GM19438 (cell line): ENCODE results near the gene MTERF4.

Experiments
- ATAC-seq: cut with Tn5 transposase; IDR thresholded peaks from one replicate; pipeline ENCODE4 v1.9.1; 2021; ENCODE audit warnings: low read depth; ENCODE audit not compliant: unreplicated experiment

The MTERF4 gene

DNA sequence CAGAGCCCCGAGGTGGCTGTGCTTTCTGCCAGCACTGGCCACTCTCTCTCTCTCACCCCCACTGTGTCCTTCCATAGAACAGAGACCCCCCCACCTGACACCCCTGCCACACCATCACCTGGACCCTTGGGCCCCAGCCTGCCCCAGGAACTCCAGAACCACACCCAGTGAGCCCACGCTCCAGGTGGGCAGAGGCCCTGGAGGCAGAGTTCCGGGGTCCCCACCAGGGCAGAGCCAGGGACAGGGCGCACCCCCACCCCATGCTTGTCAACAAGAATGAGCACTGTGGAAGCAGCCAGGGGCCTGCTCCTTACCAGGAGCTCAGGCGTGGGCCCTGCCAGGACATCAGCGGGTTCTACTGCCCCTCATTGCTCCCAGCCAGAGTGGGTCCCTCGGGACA lies 32.6 kb upstream of the MTERF4 start:
- ATAC-seq, result no peak

DNA sequence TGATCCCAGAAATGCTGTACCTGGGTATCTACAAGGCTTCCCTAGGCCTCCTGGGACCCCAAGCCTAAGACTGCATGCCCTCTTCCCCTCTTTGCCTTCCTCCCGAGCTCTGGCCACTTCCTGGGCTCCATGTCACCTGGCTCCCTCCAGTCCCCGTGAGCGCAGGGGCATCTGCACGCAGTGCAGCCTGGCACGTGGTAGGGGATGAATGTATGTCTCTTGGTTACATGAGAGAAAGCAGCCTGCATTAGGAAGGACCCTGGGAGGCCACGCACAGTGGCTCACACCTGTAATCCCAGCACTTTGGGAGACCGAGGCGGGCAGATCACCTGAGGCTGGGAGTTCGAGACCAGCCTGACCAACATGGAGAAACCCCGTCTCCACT lies 31.3 kb upstream of the MTERF4 start:
- ATAC-seq, result no peak

DNA sequence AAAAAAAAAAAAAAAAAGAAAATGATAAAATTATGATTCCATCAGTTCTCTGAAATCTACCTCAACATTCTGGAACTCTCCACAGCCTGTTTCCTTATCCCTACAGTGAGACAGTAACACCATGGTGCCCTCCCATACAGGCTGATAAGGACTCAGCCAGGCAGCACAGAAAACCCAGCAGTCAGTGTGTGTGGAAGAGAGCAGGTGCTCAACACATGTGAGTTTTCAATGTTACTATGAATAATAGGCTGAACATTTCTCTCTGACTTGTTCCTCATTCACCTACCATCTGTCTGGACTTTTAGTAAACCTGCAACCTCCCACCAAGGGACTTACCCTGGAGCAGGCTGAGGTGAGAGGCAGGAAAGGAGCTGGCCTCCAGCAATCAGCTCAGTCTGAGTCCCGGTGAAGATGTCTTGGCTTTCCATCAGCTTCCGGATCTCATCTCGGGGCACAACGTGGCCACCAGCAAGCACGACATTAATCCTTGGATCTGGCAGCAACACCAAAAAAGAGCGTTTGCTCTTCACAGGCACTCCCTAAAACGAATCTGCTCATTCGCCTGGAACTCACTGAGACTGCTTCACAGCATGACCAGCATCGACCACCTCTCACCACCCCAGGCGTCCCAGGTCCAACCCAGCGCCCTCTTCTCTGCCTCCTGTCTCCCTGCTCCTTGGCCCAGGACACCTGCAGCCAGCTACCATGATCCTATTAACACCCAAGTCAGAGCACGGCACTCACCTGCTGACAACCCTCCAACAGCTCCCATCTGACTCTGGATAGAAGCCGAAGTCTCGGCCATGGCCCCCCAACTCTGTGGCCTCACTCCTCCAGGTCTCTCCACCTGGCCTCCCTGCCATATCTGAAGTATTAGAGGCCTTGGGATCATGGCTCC lies 30.7 kb upstream of the MTERF4 start:
- ATAC-seq, result no peak

DNA sequence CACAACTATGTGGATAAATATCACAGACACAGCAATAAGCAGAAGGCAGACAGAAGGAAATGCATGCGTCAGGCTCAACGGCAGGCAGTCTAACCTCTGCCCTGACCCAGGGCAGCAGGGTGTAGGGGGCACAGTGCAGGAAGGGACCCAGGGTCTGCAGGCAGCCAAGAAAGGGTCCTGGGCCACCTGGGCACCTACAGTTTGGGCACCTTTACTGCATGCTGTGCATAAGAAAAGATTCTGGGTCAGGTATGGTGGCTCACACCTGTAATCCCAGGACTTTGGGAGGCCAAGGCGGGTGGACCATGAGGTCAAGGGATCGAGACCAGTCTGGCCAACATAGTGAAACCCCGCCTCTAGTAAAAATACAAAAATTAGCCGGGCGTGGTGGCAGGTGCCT lies 29.4 kb upstream of the MTERF4 start:
- ATAC-seq, result no peak

DNA sequence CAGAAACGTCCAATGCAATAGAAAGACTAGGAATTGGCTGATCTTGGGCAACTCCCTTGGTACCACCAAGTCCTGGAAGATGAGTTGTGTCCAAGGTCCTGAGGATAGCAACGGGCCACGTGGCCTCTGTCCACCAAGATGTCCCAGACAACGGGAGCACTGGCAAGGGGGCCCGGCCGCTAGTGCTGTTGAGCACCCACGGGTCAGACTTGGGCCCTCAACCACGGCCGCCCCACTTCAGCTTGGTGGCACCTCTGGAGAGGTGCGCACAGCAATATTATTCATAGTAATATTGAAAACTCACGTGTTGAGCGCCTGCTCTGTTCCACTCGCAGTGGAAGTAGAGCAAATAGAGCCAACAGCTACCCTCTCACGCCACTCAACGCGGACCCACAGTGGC lies 28.2 kb upstream of the MTERF4 start:
- ATAC-seq, result no peak

DNA sequence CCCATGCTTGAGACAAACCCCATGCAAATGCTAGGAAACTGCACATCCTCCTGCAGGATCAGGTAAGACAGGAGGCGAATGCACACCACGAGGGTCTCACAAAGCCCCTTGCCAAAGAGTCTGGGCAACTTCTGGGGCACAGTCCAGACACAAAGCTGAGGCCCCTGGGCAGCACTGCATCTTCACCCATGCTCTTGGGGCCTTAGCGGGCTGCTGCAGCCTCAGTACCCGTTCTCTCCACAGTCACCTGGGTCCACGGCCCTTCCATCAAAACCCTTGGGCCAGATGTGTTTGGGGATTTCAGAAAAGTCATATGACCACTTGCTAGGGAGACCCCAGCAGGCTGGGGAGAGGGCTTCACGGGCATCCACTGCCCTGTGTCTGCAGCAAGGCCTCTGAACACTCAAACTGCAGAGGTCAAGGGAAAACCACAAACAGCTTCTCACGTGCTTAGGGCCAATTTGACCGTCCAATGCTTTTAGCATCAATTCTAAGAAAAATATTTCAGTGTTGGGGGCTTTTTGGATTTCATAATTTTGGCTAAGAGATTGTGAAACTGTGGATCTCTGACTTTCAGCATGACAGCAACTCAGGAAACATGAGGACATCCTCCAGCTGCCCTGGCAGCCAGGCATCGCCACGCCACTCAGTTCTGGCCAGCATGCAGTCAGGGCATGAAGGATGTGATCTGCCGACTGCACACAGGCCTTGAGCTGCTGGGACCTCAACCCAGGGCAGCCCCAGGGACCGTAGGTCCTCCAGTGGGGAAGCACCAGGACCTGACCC lies 27.2 kb upstream of the MTERF4 start:
- no peak for ATAC-seq

DNA sequence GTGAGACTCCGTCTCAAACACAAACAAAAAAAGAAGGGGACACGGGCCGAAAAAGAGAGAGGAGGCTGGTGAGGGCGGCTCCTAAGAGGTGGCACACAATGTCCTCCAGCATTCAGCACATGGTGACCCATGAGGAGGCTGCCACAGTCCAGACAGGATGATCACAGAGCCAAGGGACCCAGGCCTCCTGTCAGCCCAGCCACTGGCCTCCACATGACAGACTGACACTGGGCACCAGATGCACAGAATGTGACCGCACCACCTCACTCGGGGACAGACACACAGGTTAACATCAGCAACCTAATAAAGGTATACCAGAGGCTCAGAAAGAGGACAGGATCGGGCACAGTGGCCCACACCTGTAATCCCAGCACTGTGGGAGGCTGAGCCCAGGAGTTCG lies 26.2 kb upstream of the MTERF4 start:
- ATAC-seq, result no peak

DNA sequence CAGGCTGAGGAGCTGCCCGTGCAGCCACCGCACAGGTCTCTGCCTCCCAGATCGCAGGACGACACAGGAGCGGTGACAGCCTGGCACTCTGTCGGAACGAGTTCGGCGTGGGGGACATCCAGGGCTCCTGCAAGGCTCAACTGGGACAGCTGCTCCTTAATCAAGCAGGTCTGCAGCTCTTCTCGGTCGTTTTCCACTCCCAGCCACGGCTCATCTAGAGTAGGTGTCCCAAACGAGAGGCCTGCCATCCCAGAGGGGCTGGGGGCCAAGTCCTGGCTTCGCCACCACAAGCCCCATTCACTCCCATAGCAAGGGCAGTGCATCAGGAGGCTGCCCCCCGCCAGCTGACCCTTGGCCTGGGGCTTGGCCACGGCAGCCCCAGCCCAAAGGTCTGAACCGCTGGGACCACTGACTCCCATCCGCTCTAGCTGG lies 24.7 kb upstream of the MTERF4 start:
- no peak for ATAC-seq

DNA sequence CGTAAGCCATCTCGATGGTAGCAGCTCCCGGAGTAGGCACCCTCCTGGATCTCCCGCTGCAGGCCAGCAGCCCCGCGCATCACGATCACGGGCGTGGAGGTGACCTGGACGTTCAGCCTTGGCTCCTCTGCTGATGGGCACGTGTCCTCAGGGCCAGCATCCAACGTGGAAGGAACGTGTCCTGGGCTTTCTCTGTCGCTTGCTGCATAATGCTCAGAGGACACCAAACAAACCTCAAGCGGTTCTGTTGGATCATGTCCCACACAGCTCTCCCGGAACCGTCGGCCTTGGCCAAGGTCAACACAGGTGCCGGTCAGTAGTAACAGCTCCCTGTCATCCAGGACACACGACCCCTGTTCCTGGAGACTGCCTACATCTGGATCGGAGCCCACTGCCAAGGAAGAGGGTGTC lies 24.1 kb upstream of the MTERF4 start:
- no peak for ATAC-seq

DNA sequence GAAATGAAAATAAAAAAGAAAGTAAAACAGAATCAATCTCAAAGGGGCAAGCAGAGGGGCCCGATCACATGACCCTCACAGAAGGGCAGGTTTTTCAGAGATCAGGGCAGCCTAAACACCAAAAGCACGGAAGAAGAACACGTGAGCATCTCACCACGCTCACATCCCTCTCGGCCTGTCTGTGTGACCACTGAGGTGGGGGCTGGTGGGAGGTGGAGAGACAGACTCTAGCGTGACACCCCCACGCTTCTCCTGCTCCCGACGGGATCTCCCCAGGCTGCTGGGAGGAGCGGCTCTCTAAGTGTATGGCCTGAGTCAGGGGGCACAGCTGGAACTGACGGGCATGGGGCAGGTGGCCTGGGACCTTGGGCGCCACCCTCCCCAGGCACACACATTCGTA lies 23.5 kb upstream of the MTERF4 start:
- ATAC-seq, result no peak

DNA sequence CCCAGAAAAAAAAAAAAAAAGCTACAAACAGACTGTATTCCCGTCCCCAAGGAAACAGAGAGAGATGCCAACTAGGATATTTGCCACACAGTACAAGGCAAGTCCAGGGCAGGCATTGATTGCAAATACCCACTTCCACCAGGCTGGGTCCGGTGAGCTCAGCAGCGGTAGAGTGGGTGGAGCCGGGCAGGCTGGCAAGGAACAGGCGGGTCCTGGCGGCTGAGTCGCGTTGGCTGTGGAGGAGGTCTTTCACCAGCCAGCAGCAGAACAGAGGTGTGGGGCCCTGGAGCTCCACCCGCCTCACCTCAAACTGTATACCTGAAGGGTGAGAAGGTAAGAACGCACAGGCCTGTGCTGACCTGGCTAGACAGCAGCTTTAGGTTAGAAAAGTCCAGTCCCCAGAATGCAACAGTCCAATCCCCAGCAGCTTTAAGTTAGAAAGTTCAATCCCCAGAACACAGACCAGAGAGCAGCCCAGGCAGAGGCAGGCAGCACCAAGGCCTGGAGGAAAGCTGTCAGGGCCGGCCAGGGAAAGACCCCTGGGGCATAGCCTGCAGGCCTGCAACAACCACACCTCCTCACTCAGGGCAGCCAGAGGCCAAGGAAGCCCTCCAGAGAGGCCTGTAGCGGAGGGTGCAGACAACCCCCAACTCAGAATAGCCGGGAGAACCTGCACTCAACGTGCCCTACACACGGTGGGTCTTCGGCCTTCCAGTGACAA lies 21.9 kb upstream of the MTERF4 start:
- no peak for ATAC-seq

DNA sequence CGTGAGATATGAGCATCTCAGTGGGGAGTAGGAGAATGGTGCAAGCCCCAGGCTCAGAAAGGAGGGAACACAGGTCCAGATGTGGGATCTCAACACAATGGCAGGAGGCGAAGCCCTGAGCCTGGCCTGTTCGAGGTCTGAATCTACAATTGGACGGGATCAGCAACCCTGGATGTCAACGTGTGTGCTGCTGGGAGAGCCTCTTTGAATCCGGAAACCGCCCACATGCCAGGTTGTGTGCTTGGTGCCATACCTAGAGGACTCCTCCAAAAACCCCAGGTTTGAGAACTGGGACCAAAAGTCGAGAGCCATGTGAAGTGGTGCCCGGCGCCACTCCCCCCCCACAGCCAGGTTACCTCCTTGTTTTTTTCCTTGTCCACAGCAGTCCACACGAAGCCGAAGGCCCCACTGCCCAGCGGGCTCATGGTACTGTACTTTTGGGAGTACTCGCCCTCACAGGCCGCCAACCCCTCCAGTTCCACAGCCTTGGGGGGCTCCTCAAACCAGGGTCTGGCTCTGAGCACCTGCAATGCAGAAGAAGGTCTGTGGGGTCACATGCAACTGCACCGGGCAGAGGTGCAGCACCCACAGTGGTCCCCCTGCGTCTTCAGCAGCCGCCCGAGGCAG lies 20.4 kb upstream of the MTERF4 start:
- ATAC-seq, result no peak

DNA sequence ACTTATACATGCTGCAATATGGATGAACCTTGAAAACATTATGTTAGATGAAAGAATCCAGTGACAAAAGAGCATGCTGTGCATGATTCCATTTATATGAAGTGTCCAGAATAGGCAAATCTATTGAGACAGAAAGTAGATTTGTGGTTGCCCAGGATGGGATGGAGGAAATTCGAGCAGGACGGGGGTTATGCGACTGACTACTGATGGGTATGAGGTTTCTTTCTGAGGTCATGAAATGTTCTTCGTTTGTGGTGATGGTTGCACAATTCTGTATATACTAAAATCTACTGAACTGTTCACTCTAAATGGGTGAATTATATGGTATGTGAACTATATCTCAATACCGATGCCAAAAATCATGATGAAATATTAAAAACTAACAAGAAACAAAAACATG lies 18.9 kb upstream of the MTERF4 start:
- no peak for ATAC-seq

DNA sequence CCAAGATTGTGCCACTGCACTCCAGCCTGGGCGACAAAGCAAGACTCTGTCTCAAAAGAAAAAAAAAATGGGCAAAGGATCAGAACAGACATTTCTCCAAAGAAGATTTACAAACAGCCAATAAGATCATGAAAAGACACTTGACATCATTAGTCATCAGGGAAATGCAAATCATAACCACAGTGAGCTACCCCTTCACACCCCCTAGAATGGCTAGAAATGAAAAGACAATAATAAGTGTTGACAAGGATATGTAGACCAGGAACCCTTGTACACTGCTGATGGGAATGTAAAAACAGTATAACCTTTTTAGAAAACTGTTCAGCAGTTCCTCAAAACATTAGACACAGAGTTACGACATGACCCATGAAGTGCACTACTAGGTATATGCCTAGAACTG lies 18.4 kb upstream of the MTERF4 start:
- no peak for ATAC-seq

DNA sequence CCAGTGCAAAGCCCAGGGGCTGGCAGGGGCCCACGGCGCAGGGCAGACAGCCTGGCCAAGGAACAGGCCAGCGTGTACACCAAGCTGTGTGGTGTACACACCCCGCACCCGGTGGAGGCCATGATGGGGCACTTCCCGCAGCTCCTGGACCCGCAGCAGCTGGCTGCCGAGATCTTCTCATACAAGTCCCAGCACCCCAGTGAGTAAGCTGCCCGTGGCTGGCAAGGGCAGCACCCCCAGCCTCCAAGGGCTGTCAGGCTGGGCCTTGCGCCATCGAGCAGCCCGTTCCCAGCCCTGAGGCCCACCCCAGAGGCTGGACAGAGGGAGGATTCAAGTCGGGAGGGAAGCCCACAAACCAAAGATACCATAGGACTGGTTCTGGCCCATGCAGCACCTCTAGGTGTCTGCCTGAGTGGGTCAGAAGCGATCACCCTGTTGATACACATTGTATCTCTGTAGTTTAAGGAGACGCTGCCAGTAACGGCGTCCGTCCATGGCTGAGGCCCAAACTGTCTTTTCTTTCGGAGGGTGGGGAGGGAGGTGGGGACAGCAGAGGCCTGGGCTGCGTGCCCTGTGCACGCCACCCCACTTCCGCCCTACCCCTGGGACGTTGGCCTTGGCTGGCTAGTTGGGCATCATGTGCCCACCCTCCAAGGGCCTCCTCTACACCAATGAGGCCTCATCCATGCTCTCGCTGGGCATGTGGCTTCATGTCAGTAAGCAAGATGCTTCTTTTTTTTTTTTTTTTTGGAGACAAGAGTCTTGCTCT lies 16.8 kb upstream of the MTERF4 start:
- ATAC-seq, result no peak

DNA sequence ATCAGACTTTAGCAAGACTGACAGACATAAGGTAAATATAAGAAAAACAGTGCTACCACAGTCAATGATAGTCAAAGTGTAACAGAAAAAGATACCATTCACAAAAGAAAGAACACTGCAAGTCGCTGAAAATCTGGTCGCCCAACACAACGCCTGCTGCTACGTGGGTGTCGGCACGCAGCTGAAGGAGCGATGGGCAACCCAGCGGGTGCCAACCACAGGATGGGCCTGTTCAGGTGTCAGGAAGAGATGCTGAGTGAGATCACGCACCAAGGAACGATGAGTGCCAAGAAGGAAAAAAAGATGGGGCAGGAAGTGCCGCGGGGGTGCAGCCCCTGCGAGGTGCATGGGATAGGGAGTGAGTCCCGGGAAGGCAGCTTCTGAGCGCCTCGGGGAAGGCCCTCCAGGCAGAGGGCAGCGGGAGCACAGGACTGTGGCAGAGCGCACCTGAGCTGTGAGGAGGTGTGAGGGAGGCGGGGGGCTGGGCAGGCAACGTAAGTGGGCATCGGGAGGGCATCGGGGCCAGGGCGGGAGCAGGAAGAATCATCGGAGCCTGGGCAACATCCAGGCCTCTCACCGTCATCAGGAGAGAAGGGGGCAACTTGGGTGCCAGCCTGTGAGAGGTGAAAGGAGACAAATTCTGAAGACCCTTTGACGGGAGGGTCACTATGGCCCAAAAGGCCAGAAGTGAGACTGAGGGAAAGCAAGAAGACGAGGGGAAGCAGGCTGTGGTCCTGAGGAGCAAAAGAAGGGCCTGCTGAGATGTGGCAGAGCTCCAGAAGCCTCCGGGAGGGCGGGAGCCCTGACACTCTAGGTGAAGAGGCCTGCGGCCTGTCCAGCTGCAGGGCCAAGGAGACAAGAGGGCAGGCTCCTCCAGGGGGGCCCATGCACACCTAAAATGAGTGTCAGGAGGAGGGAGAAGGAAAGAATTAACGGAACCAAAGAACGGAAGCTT lies 14.8 kb upstream of the MTERF4 start:
- ATAC-seq, result no peak

DNA sequence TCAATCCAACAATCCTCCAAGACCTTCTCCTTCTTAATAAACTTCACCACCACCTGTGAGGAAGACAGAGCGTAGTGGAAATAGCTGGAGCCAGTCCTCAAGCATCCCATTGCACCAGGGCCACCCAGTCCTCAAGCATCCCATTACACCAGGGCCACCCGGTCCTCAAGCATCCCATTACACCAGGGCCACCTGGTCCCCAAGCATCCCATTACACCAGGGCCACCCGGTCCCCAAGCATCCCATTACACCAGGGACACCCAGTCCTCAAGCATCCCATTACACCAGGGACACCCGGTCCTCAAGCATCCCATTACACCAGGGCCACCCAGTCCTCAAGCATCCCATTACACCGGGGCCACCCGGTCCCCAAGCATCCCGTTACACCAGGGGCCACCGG lies 13.3 kb upstream of the MTERF4 start:
- ATAC-seq, result no peak

DNA sequence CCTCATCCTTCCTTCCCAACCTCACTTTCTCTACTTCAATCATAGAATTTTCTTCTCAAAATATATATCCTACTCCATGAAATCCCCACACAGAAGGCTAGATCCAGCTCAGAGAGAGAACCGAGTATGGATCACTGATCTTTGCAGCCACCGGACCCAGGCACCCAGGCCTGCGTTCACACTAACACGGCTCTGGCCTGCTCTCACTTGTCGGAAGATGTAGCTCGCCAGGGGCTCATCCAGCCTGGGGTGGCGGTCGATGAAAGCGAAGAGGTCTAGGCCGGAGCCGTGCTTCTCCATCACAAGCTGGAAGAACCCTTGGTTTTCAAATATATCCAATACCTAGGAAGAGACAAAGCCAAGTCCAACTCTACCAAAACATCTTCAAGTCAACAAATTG lies 12.7 kb upstream of the MTERF4 start:
- no peak for ATAC-seq

DNA sequence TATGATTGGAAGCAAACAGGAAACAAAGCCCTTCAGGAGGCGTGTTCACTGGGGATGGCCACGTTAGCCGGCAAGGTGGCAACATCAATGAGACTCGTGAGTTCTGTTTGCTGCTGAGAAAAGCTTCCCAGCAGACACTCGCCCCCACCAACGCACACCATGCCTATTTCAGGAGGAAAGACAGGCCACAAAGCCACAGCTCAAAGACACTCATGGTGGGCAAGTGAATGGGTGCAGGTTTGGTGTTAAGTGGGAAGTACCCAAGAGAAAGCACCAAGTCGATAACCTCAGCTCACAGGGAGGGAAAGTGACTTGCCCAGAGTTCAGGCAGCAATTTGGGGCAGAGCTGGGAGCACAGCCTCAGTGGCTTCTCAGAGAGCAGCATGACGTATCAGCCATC lies 10.5 kb upstream of the MTERF4 start:
- no peak for ATAC-seq
